ENCODE results near the gene RAB44. TPM values are rescaled to one million over a fixed set of nuclear protein-coding genes. Genes with fewer than 3 reads are reported as not detected.

RAB44 gene
- total and polyA plus RNA-seq, 2 of the 13 experiments (the other 11 are each of a cell fraction or from before 2014, with no cell fraction given): not detected

DNA sequence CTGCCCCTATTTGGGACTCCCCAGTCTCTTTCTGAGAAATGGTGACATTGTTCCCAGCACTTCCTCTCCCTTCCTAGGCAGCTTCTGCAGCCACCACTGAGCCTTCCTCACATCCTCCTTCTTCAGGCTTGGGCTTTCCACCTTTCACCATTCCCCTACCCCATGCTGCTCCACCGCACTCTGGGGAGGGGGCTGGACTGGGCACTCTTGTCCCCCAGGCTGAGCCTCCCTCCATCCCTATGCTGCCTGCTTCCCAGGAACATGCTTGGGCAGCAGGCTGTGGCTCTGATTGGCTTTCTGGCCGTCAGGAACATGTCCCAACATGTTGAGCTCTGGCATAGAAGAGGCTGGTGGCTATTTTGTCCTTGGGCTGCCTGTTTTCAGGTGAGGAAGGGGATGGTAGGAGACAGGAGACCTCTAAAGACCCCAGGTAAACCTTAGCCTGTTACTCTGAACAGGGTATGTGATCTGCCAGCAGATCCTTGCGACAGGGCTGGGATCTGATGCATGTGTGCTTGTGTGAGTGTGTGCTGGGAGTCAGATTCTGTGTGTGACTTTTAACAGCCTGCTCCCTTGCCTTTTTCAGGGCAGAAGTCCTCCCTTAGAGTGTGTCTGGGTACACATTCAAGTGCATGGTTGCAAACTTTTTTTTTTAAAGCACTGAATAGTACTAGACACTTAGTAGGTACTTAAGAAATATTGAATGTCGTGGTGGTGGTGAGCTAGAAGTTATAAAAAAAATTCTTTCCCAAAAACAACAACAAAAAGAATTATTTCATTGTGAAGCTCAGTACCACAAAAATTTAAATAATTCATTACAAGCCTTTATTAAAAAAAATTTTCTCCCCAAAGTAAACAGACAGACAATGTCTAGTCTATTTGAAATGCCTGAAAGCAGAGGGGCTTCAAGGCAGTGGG is 21.2 kb upstream of the RAB44 start (continued):
- no peak; the same call in 1 of the 2 replicates for TF ChIP-seq ZNF143 (CRISPR knock-in tag; IDR thresholded peaks at IDR 0.05)
- TF ChIP-seq, protein P1, sequence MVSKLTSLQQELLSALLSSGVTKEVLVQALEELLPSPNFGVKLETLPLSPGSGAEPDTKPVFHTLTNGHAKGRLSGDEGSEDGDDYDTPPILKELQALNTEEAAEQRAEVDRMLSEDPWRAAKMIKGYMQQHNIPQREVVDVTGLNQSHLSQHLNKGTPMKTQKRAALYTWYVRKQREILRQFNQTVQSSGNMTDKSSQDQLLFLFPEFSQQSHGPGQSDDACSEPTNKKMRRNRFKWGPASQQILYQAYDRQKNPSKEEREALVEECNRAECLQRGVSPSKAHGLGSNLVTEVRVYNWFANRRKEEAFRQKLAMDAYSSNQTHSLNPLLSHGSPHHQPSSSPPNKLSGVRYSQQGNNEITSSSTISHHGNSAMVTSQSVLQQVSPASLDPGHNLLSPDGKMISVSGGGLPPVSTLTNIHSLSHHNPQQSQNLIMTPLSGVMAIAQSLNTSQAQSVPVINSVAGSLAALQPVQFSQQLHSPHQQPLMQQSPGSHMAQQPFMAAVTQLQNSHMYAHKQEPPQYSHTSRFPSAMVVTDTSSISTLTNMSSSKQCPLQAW (CRISPR knock-in tag; IDR thresholded peaks at IDR 0.05): peak; percentile 72; the same call in 1 of the 2 replicates
- TF ChIP-seq GZF1 (CRISPR knock-in tag; IDR thresholded peaks at IDR 0.05): no peak
- TF ChIP-seq ZBTB7B (CRISPR knock-in tag; IDR thresholded peaks at IDR 0.05): no peak; the same call in 1 of the 2 replicates
- peak; percentile 63 for TF ChIP-seq CBX1 (IDR thresholded peaks at IDR 0.05; ENCODE audit: low read depth)
- peak; percentile 77; the same call in 1 of the 2 replicates for TF ChIP-seq ZNF335 (CRISPR knock-in tag; IDR thresholded peaks at IDR 0.05)
- TF ChIP-seq, protein P2, sequence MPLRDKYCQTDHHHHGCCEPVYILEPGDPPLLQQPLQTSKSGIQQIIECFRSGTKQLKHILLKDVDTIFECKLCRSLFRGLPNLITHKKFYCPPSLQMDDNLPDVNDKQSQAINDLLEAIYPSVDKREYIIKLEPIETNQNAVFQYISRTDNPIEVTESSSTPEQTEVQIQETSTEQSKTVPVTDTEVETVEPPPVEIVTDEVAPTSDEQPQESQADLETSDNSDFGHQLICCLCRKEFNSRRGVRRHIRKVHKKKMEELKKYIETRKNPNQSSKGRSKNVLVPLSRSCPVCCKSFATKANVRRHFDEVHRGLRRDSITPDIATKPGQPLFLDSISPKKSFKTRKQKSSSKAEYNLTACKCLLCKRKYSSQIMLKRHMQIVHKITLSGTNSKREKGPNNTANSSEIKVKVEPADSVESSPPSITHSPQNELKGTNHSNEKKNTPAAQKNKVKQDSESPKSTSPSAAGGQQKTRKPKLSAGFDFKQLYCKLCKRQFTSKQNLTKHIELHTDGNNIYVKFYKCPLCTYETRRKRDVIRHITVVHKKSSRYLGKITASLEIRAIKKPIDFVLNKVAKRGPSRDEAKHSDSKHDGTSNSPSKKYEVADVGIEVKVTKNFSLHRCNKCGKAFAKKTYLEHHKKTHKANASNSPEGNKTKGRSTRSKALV (CRISPR knock-in tag; IDR thresholded peaks at IDR 0.05): no peak
- peak; percentile 64 for TF ChIP-seq ZNF781 (CRISPR knock-in tag; IDR thresholded peaks at IDR 0.05; ENCODE audit: borderline replicate concordance, not compliant biosample characterization)
- TF ChIP-seq MAFF (IDR thresholded peaks at IDR 0.05; ENCODE audit: low read depth, low read length): no peak
- TF ChIP-seq, protein P3, sequence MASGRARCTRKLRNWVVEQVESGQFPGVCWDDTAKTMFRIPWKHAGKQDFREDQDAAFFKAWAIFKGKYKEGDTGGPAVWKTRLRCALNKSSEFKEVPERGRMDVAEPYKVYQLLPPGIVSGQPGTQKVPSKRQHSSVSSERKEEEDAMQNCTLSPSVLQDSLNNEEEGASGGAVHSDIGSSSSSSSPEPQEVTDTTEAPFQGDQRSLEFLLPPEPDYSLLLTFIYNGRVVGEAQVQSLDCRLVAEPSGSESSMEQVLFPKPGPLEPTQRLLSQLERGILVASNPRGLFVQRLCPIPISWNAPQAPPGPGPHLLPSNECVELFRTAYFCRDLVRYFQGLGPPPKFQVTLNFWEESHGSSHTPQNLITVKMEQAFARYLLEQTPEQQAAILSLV (CRISPR knock-in tag; IDR thresholded peaks at IDR 0.05; ENCODE audit: borderline replicate concordance): peak; percentile 51; the same call in 1 of the 2 replicates
- no peak for TF ChIP-seq CBFB (CRISPR knock-in tag; IDR thresholded peaks at IDR 0.05)
- TF ChIP-seq CEBPB (IDR thresholded peaks at IDR 0.05; ENCODE audit: borderline replicate concordance, low read depth, low read length): no peak; the same call in 1 of the 2 replicates
- no peak for TF ChIP-seq MLLT10 (CRISPR knock-in tag; IDR thresholded peaks at IDR 0.05)
- TF ChIP-seq FOXK2 (IDR thresholded peaks at IDR 0.05): no peak
- TF ChIP-seq ZNF549 (CRISPR knock-in tag; IDR thresholded peaks at IDR 0.05): no peak
- TF ChIP-seq DMAP1 (CRISPR knock-in tag; IDR thresholded peaks at IDR 0.05): peak; percentile 64
- TF ChIP-seq, protein P4, sequence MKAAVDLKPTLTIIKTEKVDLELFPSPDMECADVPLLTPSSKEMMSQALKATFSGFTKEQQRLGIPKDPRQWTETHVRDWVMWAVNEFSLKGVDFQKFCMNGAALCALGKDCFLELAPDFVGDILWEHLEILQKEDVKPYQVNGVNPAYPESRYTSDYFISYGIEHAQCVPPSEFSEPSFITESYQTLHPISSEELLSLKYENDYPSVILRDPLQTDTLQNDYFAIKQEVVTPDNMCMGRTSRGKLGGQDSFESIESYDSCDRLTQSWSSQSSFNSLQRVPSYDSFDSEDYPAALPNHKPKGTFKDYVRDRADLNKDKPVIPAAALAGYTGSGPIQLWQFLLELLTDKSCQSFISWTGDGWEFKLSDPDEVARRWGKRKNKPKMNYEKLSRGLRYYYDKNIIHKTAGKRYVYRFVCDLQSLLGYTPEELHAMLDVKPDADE (CRISPR knock-in tag; IDR thresholded peaks at IDR 0.05): no peak
- peak; percentile 17 for TF ChIP-seq IKZF4 (CRISPR knock-in tag; IDR thresholded peaks at IDR 0.05; ENCODE audit: borderline replicate concordance, low read depth, not compliant biosample characterization)
- TF ChIP-seq, protein P5, sequence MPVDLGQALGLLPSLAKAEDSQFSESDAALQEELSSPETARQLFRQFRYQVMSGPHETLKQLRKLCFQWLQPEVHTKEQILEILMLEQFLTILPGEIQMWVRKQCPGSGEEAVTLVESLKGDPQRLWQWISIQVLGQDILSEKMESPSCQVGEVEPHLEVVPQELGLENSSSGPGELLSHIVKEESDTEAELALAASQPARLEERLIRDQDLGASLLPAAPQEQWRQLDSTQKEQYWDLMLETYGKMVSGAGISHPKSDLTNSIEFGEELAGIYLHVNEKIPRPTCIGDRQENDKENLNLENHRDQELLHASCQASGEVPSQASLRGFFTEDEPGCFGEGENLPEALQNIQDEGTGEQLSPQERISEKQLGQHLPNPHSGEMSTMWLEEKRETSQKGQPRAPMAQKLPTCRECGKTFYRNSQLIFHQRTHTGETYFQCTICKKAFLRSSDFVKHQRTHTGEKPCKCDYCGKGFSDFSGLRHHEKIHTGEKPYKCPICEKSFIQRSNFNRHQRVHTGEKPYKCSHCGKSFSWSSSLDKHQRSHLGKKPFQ (CRISPR knock-in tag; IDR thresholded peaks at IDR 0.05; ENCODE audit: insufficient replicate concordance): no peak
- TF ChIP-seq PHF21A (CRISPR knock-in tag; IDR thresholded peaks at IDR 0.05): 0 out of 2 replicates have a peak, but pooled peaks have one; percentile 21
